K562 (cell line): ENCODE results near the gene R3HDM2. TPM values are rescaled to one million over a fixed set of nuclear protein-coding genes. Genes with fewer than 3 reads are reported as not detected.

Experiments used
- ETS2 ChIP-seq: IDR thresholded peaks from 2 replicates; pipeline ENCODE4 v1.6.1; 2016; ENCODE audit warnings: borderline replicate concordance, missing genetic modification characterization, mild to moderate bottlenecking, moderate library complexity, missing compliant biosample characterization; ENCODE audit not compliant: poor library complexity, severe bottlenecking
- EWSR1 ChIP-seq: fragments of 450-650 bp; IDR thresholded peaks from 2 replicates; pipeline ENCODE4 v1.6.1; 2018; ENCODE audit warnings: borderline replicate concordance, mild to moderate bottlenecking, low read depth, moderate library complexity; ENCODE audit not compliant: partially characterized antibody
- GATAD2A ChIP-seq: fragments of 450-650 bp; IDR thresholded peaks from 2 replicates; pipeline ENCODE4 v1.6.1; 2017
- HDGF ChIP-seq: fragments of 450-650 bp; IDR thresholded peaks from 2 replicates; pipeline ENCODE4 v1.6.1; 2016
- MAZ ChIP-seq, 2 experiments: fragments of 450-650 bp in 1 of 2; sonication (generic) in 1 of 2; formaldehyde crosslinking; IDR thresholded peaks in 1 of 2; conservative IDR thresholded peaks in 1 of 2; 2 replicates each; pipeline versions ENCODE4 v1.4.0 to v1.5.0; 2020; ENCODE audit warnings: mild to moderate bottlenecking in 1 of 2, missing genetic modification reagents in 1 of 2
- MTF1 ChIP-seq: fragments of 250-450 bp; sonication (Bioruptor Pico); IDR thresholded peaks from 2 replicates; pipeline ENCODE4 v1.9.0; 2021; ENCODE audit warnings: moderate library complexity, mild to moderate bottlenecking, inconsistent platforms, borderline replicate concordance
- NCOA6 ChIP-seq: fragments of 450-650 bp; IDR thresholded peaks from 2 replicates; pipeline ENCODE4 v1.6.1; 2017; ENCODE audit warnings: mild to moderate bottlenecking
- NFIC ChIP-seq: fragments of 450-650 bp; IDR thresholded peaks from 2 replicates; pipeline ENCODE4 v1.6.1; 2017; ENCODE audit warnings: mild to moderate bottlenecking, inconsistent platforms
- NONO ChIP-seq, 2 experiments: fragments of 200-400 bp in 1 of 2; fragments of 450-650 bp in 1 of 2; formaldehyde crosslinking in 1 of 2; IDR thresholded peaks; 2 replicates each; pipeline ENCODE4 v1.6.1; 2017; ENCODE audit warnings: low read depth in 2 of 2, mild to moderate bottlenecking in 2 of 2, moderate library complexity in 2 of 2, low read length in 1 of 2
- PHF20 ChIP-seq: fragments of 450-650 bp; IDR thresholded peaks from 2 replicates; pipeline ENCODE4 v1.6.1; 2018; ENCODE audit not compliant: partially characterized antibody
- POLR2H ChIP-seq: IDR thresholded peaks from 2 replicates; pipeline ENCODE4 v1.6.1; 2016; ENCODE audit warnings: missing genetic modification characterization, low read depth, mild to moderate bottlenecking, control low read depth, missing compliant biosample characterization, moderate library complexity
- RBFOX2 ChIP-seq: fragments of 200-400 bp; formaldehyde crosslinking; IDR thresholded peaks from 2 replicates; pipeline ENCODE4 v1.6.1; 2017; ENCODE audit warnings: low read depth, mild to moderate bottlenecking, low read length, moderate library complexity
- RFX7 ChIP-seq: fragments of 250-450 bp; sonication (Bioruptor Pico); IDR thresholded peaks from 2 replicates; pipeline ENCODE4 v1.5.1; 2021; ENCODE audit warnings: mild to moderate bottlenecking
- SIN3A ChIP-seq, 2 experiments: fragments of 150-350 bp in 1 of 2; IDR thresholded peaks; 2 replicates each; pipeline ENCODE4 v1.6.1; 2011 to 2016; ENCODE audit warnings: borderline replicate concordance in 2 of 2, low read depth in 2 of 2, low read length in 2 of 2, mild to moderate bottlenecking in 2 of 2, moderate library complexity in 2 of 2; ENCODE audit not compliant: control insufficient read depth in 1 of 2
- STAG1 ChIP-seq: sonication (generic); formaldehyde crosslinking; IDR thresholded peaks from 2 replicates; pipeline ENCODE4 v1.5.0; 2020; ENCODE audit warnings: missing genetic modification reagents, borderline replicate concordance
- TEAD1 ChIP-seq, 2 experiments: fragments of 450-650 bp in 1 of 2; sonication (generic) in 1 of 2; formaldehyde crosslinking; IDR thresholded peaks; 2 replicates each; pipeline versions ENCODE4 v1.4.0 to v1.8.0; 2020 to 2022; ENCODE audit warnings: mild to moderate bottlenecking in 2 of 2, missing genetic modification reagents in 1 of 2
- ZEB2 ChIP-seq: fragments of 450-650 bp; IDR thresholded peaks from 2 replicates; pipeline ENCODE4 v1.6.1; 2016
- ZNF197 ChIP-seq: fragments of 200-800 bp; sonication (Bioruptor generic); IDR thresholded peaks from 2 replicates; pipeline ENCODE4 v1.6.1; 2016; ENCODE audit warnings: low read depth, missing genetic modification characterization, missing compliant biosample characterization
- ZNF23 ChIP-seq: fragments of 250-450 bp; sonication (Bioruptor Pico); IDR thresholded peaks from 2 replicates; pipeline ENCODE4 v1.4.0; 2020; ENCODE audit warnings: mild to moderate bottlenecking
- ZNF311 ChIP-seq: fragments of 250-450 bp; sonication (Bioruptor Pico); IDR thresholded peaks from 2 replicates; pipeline ENCODE4 v1.4.0; 2020; ENCODE audit warnings: mild to moderate bottlenecking, moderate library complexity
- ZNF583 ChIP-seq: fragments of 250-450 bp; sonication (Bioruptor Pico); IDR thresholded peaks from 2 replicates; pipeline ENCODE4 v1.4.0; 2020
- ZNF707 ChIP-seq: fragments of 250-450 bp; sonication (Bioruptor Pico); conservative IDR thresholded peaks from 2 replicates; pipeline ENCODE4 v1.8.0; 2022; ENCODE audit warnings: inconsistent platforms, mild to moderate bottlenecking, moderate library complexity
- polyA plus RNA-seq, 8 experiments: library from polyadenylated mRNA; depleted of rRNA in 4 of 8; stranded (reverse) in 5 of 8; unstranded in 3 of 8; fragments of >200 nt; fragmentation: Nextera tagmentation in 2 of 8; fragmentation: Illumina TruSeq in 1 of 8; extraction: Ambion mirVana in 2 of 8; extraction: Trizol in 1 of 8; gene quantifications; 2 replicates each; pipeline versions ENCODE4 v1.2.1 to v1.2.3, GENCODE V29; 2011 to 2014; ENCODE audit warnings: inconsistent platforms in 1 of 8, missing spikeins in 1 of 8
- total RNA-seq, 7 experiments: library from RNA; depleted of rRNA in 6 of 7; stranded (reverse); fragments of >200 nt in 6 of 7; fragmentation: Illumina TruSeq in 2 of 7; extraction: Trizol in 2 of 7; gene quantifications; 2 replicates each; pipeline versions ENCODE4 v1.2.1 to v1.2.3, GENCODE V29; 2011 to 2021; ENCODE audit warnings: low replicate concordance in 1 of 7
- TF ChIP-seq, protein P1 (sequence below): fragments of 450-650 bp; IDR thresholded peaks from 2 replicates; pipeline ENCODE4 v1.6.1; 2016; ENCODE audit warnings: antibody characterized with exemption
- TF ChIP-seq, protein P2 (sequence below): fragments of 250-450 bp; sonication (Bioruptor Pico); IDR thresholded peaks from 2 replicates; pipeline ENCODE4 v1.4.0; 2020; ENCODE audit warnings: borderline replicate concordance
- TF ChIP-seq, protein P3 (sequence below): fragments of 450-650 bp; IDR thresholded peaks from 2 replicates; pipeline ENCODE4 v1.6.1; 2016; ENCODE audit warnings: missing biosample characterization, missing genetic modification characterization

Gene R3HDM2
- total and polyA plus RNA-seq, 9 of the 15 experiments (the other 6 are each of a cell fraction or from before 2014, with no cell fraction given): 3.3 to 18.8 (median 9.0) TPM

DNA sequence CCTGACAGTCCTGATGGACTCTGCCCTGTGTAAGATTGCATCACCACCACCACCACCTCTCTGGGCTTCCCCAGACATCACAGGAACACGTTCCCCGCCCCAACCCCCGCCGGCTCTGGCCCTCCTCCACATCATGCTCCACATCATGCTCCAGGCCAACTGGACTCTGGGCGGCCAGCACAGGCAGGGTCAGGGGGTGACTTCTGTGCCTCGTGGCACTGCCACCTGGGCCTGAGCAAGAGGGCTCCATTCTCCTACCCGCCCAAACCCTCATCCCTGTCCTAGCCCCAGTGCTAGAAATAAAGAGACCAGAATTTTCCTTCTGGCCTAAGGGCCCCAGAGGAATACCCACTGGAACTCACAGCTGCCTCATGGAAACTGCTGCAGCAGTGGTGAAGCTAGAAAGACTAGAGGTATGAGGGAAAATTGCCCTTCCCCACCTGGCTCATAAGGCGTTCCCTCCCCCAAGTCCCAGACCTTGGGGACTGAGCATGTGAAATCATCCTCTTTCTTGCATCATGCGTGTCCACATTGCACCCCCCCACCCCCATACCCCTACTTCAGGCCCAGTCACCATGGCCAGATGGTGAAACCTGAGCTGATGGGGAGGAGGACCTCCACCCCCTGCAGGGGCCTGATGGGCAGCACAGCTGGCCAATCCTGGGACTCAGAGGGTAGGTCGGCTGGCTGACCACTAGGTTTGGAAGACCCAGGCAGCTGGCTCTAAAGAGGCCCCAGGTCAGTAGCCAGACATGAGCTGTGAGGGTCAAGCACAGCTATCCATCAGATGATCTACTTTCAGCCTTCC lies 23.9 kb upstream of the R3HDM2 start, which contains the start of gene INHBE (continued):
- TF ChIP-seq EWSR1 (no peak), NCOA6 (no peak), ZNF23 (no peak), RBFOX2 (peak; percentile 84), MTF1 (peak; percentile 54; the same call in 1 of the 2 replicates), SIN3A (IDR thresholded peaks at IDR 0.05; ENCODE audit: borderline replicate concordance in 2 of 2, control insufficient read depth in 1 of 2, low read depth in 2 of 2, low read length in 2 of 2) (no peak), PHF20 (no peak), NONO (IDR thresholded peaks at IDR 0.05; ENCODE audit: low read depth in 2 of 2, low read length in 1 of 2) (no peak), RFX7 (no peak), GATAD2A (0 out of 2 replicates have a peak, but pooled peaks have one; percentile 51), MAZ (CRISPR knock-in tag; conservative IDR thresholded peaks at IDR 0.05 in 1 of 2, IDR thresholded peaks at IDR 0.05 in 1 of 2) (peak; percentile 55 to 59; a peak in 3 of 4 replicates), NFIC (peak; percentile 11; the same call in 1 of the 2 replicates), ZNF197 (CRISPR knock-in tag) (peak; percentile 61; the same call in 1 of the 2 replicates), ZNF707 (CRISPR knock-in tag) (0 out of 2 replicates have a peak, but pooled peaks have one; percentile 12), ZNF583 (peak; percentile 88), HDGF (no peak), ZEB2 (0 out of 2 replicates have a peak, but pooled peaks have one; percentile 53), STAG1 (CRISPR knock-in tag) (no peak), POLR2H (tag) (peak; percentile 85), TEAD1 (CRISPR knock-in tag; IDR thresholded peaks at IDR 0.05) (peak in 1 of 2 experiments; percentile 49; a peak in 1 of 4 replicates), ETS2 (tag) (no peak), ZNF311 (CRISPR knock-in tag) (peak; percentile 73)
- TF ChIP-seq, protein P1, sequence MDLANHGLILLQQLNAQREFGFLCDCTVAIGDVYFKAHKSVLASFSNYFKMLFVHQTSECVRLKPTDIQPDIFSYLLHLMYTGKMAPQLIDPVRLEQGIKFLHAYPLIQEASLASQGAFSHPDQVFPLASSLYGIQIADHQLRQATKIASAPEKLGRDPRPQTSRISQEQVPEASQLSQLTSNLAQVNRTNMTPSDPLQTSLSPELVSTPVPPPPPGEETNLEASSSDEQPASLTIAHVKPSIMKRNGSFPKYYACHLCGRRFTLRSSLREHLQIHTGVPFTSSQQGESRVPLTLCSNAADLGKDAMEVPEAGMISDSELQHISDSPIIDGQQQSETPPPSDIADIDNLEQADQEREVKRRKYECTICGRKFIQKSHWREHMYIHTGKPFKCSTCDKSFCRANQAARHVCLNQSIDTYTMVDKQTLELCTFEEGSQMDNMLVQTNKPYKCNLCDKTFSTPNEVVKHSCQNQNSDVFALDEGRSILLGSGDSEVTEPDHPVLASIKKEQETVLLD: no peak
- TF ChIP-seq, protein P2, sequence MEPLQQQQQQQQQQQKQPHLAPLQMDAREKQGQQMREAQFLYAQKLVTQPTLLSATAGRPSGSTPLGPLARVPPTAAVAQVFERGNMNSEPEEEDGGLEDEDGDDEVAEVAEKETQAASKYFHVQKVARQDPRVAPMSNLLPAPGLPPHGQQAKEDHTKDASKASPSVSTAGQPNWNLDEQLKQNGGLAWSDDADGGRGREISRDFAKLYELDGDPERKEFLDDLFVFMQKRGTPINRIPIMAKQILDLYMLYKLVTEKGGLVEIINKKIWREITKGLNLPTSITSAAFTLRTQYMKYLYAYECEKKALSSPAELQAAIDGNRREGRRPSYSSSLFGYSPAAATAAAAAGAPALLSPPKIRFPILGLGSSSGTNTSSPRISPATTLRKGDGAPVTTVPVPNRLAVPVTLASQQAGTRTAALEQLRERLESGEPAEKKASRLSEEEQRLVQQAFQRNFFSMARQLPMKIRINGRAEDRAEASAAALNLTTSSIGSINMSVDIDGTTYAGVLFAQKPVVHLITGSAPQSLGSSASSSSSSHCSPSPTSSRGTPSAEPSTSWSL (CRISPR knock-in tag): 0 out of 2 replicates have a peak, but pooled peaks have one; percentile 41
- TF ChIP-seq, protein P3, sequence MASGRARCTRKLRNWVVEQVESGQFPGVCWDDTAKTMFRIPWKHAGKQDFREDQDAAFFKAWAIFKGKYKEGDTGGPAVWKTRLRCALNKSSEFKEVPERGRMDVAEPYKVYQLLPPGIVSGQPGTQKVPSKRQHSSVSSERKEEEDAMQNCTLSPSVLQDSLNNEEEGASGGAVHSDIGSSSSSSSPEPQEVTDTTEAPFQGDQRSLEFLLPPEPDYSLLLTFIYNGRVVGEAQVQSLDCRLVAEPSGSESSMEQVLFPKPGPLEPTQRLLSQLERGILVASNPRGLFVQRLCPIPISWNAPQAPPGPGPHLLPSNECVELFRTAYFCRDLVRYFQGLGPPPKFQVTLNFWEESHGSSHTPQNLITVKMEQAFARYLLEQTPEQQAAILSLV: peak; percentile 90
